Upper lobe of left lung (tissue), 4 donors: ENCODE results near the gene PRKCI.
A peak's percentile ranks its signal among the peaks of the same experiment; 100 is the strongest.

Experiments used
- CTCF ChIP-seq, 6 experiments: fragments of 450-650 bp in 4 of 6; fragments of 200-600 bp in 2 of 6; sonication (generic) in 2 of 6; IDR thresholded peaks; one replicate each; pipeline ENCODE4 v1.5.1; 2016 to 2019; ENCODE audit warnings: antibody characterized with exemption in 6 of 6
- POLR2AphosphoS5 ChIP-seq, 2 donors: sonication (generic); formaldehyde crosslinking; IDR thresholded peaks; one replicate each; pipeline ENCODE4 v1.5.1; 2017; ENCODE audit warnings: antibody characterized with exemption in 2 of 2

- TF ChIP-seq CTCF (IDR thresholded peaks at IDR 0.05) (peak in 1 of 6 experiments; percentile 18), POLR2AphosphoS5 (IDR thresholded peaks at IDR 0.05) (peak; percentile 85 to 92)
Observed at GRCh38 chr3:170221924-170222646, at the start of gene PRKCI.
